H1 (cell line): Measurements from ENCODE around the gene KRT13. TPM values are rescaled to one million over a fixed set of nuclear protein-coding genes. Genes with fewer than 3 reads are reported as not detected.

Experiments
- FOSL1 ChIP-seq: IDR thresholded peaks from 2 replicates; pipeline ENCODE4 v1.6.1; 2011; ENCODE audit warnings: mild to moderate bottlenecking, low read depth, low read length, moderate library complexity; ENCODE audit not compliant: insufficient read depth
- GTF2F1 ChIP-seq: IDR thresholded peaks from 2 replicates; pipeline ENCODE4 v1.6.1; 2012; ENCODE audit warnings: low read depth, low read length, improper control_type of control experiment, borderline replicate concordance
- YY1 ChIP-seq: IDR thresholded peaks from 2 replicates; pipeline ENCODE4 v1.6.1; 2011; ENCODE audit warnings: low read depth, mild to moderate bottlenecking, low read length
- polyA plus RNA-seq, 7 experiments: library from polyadenylated mRNA; depleted of rRNA in 3 of 7; stranded (reverse) in 5 of 7; unstranded in 2 of 7; fragments of >200 nt in 5 of 7; fragments of 200-250 nt in 2 of 7; gene quantifications; 1 replicate in 5 of 7; 2 replicates in 1 of 7; 4 replicates in 1 of 7; pipeline versions ENCODE4 v1.2.1 to v1.2.3, GENCODE V29; 2011 to 2013; ENCODE audit warnings: missing spikeins in 2 of 7, mixed read lengths in 2 of 7
- total RNA-seq: library from RNA; stranded (reverse); fragmentation: NEBNext Ultra II Directional; extraction: Animal tissue kit (Norgen Biotek cat#: 25700); gene quantifications from 2 replicates; pipeline ENCODE4 v1.2.1, GENCODE V29; 2021
- TF ChIP-seq, protein P1 (sequence below): IDR thresholded peaks from 2 replicates; pipeline ENCODE4 v1.6.1; 2011; ENCODE audit warnings: low read length, improper control_type of control experiment

The KRT13 gene
- total and polyA plus RNA-seq, 2 of the 8 experiments (the other 6 are each of a cell fraction or from before 2014, with no cell fraction given), result 0.09 TPM; not detected in 1

DNA sequence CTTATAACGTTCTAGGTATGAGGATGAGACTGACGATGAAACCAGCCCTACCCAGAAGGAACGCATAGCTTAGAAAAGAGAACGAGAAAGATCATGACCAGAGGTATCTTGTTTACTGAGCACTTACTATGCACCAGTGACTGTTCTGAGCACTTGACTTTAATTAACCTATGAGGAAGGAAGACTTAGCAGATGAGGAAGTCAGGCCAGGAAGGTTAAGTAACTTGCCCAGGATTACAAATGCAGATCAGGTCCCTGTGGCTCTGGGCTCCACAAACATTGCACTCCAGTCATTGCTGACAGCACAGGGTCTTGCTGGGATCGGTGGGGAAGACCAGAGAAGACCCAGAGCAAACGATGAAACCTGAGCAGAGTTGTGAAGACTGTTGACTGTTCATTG is 7.1 kb downstream of the KRT13 start (continued):
- TF ChIP-seq, protein P1, sequence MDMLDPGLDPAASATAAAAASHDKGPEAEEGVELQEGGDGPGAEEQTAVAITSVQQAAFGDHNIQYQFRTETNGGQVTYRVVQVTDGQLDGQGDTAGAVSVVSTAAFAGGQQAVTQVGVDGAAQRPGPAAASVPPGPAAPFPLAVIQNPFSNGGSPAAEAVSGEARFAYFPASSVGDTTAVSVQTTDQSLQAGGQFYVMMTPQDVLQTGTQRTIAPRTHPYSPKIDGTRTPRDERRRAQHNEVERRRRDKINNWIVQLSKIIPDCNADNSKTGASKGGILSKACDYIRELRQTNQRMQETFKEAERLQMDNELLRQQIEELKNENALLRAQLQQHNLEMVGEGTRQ, result no peak
- TF ChIP-seq GTF2F1 (no peak), FOSL1 (no peak), YY1 (no peak)
- TF ChIP-seq, all 59 proteins: peak for 0
